Globus pallidus (tissue), 1 donor: Measurements from ENCODE around the gene TCF4.

ENCODE experiments used
- DNase-seq: peaks from one replicate; pipeline ENCODE4 v3.0.0-alpha.2; 2015; ENCODE audit warnings: low spot score

TCF4 gene

GRCh38 chr18:55321265-55322177 lies 266.5 kb downstream of the TCF4 start:
- DNase-seq = peak; percentile 95

- peak; percentile 72 for DNase-seq
Measured at GRCh38 chr18:55320424-55321264, 267.3 kb downstream of the TCF4 start.

GRCh38 chr18:55319459-55320193 lies 268.4 kb downstream of the TCF4 start:
- DNase-seq = no peak

- peak; percentile 53 for DNase-seq
Measured at GRCh38 chr18:55318951-55319441, 269.0 kb downstream of the TCF4 start.

- DNase-seq = no peak
Measured at GRCh38 chr18:55317864-55318263, 270.1 kb downstream of the TCF4 start.

GRCh38 chr18:55317324-55317723 lies 270.7 kb downstream of the TCF4 start:
- no peak for DNase-seq

- no peak for DNase-seq
Measured at GRCh38 chr18:55316486-55317184, 271.4 kb downstream of the TCF4 start.

- no peak for DNase-seq
Measured at GRCh38 chr18:55314615-55315237, 273.3 kb downstream of the TCF4 start.

- no peak for DNase-seq
Measured at GRCh38 chr18:55314031-55314430, 274.0 kb downstream of the TCF4 start.

GRCh38 chr18:55310863-55311262 lies 277.1 kb downstream of the TCF4 start:
- DNase-seq = no peak

GRCh38 chr18:55310044-55310676 lies 277.8 kb downstream of the TCF4 start:
- DNase-seq = no peak

GRCh38 chr18:55309249-55309648 lies 278.7 kb downstream of the TCF4 start:
- DNase-seq = no peak

- no peak for DNase-seq
Measured at GRCh38 chr18:55307505-55307904, 280.5 kb downstream of the TCF4 start.

- no peak for DNase-seq
Measured at GRCh38 chr18:55306359-55307024, 281.5 kb downstream of the TCF4 start.

GRCh38 chr18:55302167-55302833 lies 285.7 kb downstream of the TCF4 start:
- DNase-seq = no peak

GRCh38 chr18:55301824-55302166 lies 286.2 kb downstream of the TCF4 start:
- no peak for DNase-seq

- DNase-seq = peak; percentile 62
Measured at GRCh38 chr18:55300936-55301531, 287.0 kb downstream of the TCF4 start.

GRCh38 chr18:55300421-55300935 lies 287.5 kb downstream of the TCF4 start:
- DNase-seq = no peak

- no peak for DNase-seq
Measured at GRCh38 chr18:55296778-55297177, 291.2 kb downstream of the TCF4 start.
